Measurements from ENCODE around the gene BST1.
"Not testable (repeated sequence)": the region's sequence is repeated elsewhere in the genome, so short reads cannot be mapped to it uniquely, and the experiment has no call there.

BST1 gene

DNA sequence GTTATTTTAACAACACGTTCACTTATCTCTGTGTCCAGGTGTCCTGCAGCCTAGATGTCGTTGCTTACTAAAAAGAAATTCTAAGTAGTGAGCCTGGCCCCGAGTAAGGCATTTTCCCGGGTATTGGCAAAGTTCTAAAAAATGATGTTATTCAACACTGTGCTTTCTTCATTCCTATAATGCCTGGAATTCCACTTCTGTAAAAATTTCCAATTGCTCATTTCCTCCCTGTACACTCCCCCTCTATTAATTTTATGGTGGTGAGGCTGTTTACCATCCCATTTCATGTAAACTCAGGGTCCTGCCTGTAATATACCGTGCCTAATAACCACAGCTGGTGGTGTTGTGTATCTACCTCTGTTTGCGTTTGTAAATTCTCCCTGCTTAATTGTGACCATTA, 14.2 kb downstream of the BST1 start:
- Histone ChIP-seq H3K36me3 (ENCODE audit: control insufficient read depth, insufficient read depth, low read length) (no peaks in the 10 kb centered on the region), H3K4me1 (ENCODE audit: control insufficient read depth, insufficient read depth, low read length) (no peaks in the 10 kb centered on the region), H3K9ac (ENCODE audit: low read length) (no peak overlapping the region), H3K4me3 (ENCODE audit: low read length) (no peak overlapping the region), H3K9me3 (ENCODE audit: control insufficient read depth, low read length) (no peaks in the 10 kb centered on the region), H3K27me3 (ENCODE audit: control insufficient read depth, insufficient read depth, low read length) (no peaks in the 10 kb centered on the region)

DNA sequence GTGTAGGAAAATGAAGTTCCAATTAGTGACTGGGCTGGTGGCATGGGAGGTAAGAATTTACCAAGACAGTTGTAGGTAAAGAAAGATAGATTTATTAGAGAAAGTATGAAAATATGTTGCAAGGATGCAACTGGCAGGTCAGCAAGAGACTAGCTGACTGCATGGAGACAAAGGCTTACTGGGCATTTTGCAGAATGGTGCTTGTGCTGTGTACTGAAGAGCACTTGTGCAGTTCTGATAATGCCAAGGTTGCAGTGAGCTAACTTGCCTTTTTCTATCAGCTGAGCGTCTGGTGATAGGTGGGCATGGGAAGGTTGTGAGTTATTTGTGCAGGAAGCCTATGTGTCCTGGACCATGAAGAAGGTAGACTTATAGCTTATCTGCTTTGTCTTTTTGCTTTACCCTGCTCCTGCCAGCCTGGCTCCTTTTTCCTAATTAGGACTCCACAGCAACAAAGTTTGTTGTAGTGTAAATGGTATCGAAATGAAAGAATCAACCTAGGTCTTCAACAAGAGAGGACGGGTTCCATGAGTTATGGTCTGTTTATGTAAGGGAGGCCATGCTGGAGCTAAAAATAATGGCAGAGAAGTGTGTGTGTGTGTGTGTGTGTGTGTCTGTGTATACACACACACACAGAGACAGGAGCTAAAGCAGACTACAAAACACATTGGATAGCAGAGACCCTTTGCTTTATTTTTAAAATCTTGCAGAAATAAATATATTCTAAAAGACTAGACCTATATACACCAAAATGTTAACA, 15.0 kb downstream of the BST1 start:
- no peak overlapping the region for H3K4me3 ChIP-seq (ENCODE audit: low read length)
- no peaks in the 10 kb centered on the region for H3K4me1 ChIP-seq (ENCODE audit: control insufficient read depth, insufficient read depth, low read length)
- no peaks in the 10 kb centered on the region for H3K9me3 ChIP-seq (ENCODE audit: control insufficient read depth, low read length)
- no peak overlapping the region for H3K9ac ChIP-seq (ENCODE audit: low read length)
- H3K27me3 ChIP-seq (ENCODE audit: control insufficient read depth, insufficient read depth, low read length): no peaks in the 10 kb centered on the region
- H3K36me3 ChIP-seq (ENCODE audit: control insufficient read depth, insufficient read depth, low read length): no peaks in the 10 kb centered on the region

DNA sequence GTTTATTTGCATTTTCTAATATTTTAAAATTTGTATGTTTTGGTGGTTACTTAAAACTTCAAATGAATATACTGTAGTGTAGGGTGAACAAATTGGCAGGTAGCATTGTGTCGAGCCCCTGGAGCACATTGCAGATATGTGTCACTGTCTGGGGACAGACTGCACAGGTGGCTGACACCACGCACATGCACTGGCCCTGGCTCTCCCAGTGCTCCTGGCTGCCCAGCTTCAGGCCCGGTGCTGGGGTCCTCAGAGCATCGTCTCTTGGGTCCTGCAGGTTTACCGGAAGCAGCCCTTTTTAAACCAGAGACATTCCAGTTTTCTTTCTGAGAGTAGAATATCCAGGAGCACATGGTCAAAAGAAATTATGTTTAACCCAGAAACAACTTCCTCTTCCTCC, 15.6 kb downstream of the BST1 start:
- no peak overlapping the region for H3K4me3 ChIP-seq (ENCODE audit: low read length)
- no peak overlapping the region for H3K9ac ChIP-seq (ENCODE audit: low read length)
- no peaks in the 10 kb centered on the region for H3K36me3 ChIP-seq (ENCODE audit: control insufficient read depth, insufficient read depth, low read length)
- H3K27me3 ChIP-seq (ENCODE audit: control insufficient read depth, insufficient read depth, low read length): no peaks in the 10 kb centered on the region
- H3K4me1 ChIP-seq (ENCODE audit: control insufficient read depth, insufficient read depth, low read length): no peaks in the 10 kb centered on the region
- H3K9me3 ChIP-seq (ENCODE audit: control insufficient read depth, low read length): no peaks in the 10 kb centered on the region

DNA sequence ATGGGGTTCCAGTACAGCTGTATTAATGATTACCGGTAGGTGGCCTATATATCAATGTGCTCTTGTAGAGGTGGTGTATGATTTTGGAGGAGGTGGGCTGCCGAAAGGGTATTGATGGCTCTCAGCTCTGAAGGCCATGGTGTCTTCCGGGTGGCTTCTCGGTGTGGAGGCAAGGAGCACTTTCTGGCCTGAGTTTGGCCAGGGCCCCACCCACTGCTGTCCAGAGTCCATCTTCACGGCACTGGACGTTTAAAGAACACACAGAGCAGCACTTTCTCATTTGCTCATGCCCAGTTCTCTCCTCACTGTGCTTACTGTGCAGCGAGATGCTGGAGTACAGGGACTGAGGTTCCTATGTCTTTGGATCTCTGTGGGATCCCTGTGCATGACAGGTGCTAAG, 16.1 kb downstream of the BST1 start:
- Histone ChIP-seq H3K4me3 (ENCODE audit: low read length) (no peak overlapping the region), H3K4me1 (ENCODE audit: control insufficient read depth, insufficient read depth, low read length) (no peaks in the 10 kb centered on the region), H3K27me3 (ENCODE audit: control insufficient read depth, insufficient read depth, low read length) (no peaks in the 10 kb centered on the region), H3K36me3 (ENCODE audit: control insufficient read depth, insufficient read depth, low read length) (no peaks in the 10 kb centered on the region), H3K9ac (ENCODE audit: low read length) (no peak overlapping the region), H3K9me3 (ENCODE audit: control insufficient read depth, low read length) (no peaks in the 10 kb centered on the region)

DNA sequence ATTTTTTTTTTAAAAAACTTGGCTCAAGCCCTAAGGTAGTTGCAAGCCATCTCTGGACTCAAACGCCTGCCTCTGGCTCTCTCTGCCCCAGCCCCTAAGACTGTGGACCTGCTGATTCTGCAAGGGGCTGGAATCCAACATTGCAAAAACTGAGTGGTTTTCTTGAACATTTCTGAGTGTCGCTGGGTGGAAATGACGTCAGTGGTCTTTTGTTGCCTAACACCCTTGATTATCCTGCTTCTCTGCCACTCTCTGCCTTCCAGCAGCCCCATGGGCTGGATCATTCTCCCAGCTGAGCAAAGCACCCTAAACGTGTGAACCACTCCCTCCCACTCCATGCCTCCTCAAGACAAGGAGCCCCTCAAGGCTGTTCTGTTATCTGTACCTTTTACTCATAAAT, 16.6 kb downstream of the BST1 start:
- no peak overlapping the region for H3K4me3 ChIP-seq (ENCODE audit: low read length)
- H3K27me3 ChIP-seq (ENCODE audit: control insufficient read depth, insufficient read depth, low read length): no peaks in the 10 kb centered on the region
- no peak overlapping the region for H3K9ac ChIP-seq (ENCODE audit: low read length)
- no peaks in the 10 kb centered on the region for H3K36me3 ChIP-seq (ENCODE audit: control insufficient read depth, insufficient read depth, low read length)
- no peaks in the 10 kb centered on the region for H3K9me3 ChIP-seq (ENCODE audit: control insufficient read depth, low read length)
- H3K4me1 ChIP-seq (ENCODE audit: control insufficient read depth, insufficient read depth, low read length): no peaks in the 10 kb centered on the region

DNA sequence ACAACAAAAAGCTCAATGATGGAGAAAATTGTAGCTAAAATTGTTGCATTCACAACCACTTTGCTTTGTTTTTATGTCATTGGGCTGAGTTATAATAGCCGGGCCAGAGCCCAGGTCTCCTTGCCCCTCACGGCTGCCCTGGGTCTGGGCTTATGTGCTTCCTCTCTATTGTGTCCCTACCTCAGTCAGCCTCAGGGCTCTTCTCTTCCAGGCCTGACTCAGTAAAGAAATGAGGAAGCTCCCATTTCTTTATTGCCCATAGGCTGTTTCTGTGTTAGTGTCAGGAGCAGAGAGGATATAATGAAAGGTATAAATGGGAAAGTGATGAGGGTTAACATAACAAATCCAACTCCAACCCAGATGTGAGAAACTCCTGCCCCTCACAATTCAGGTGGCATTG, 18.0 kb downstream of the BST1 start:
- H3K4me1 ChIP-seq (ENCODE audit: control insufficient read depth, insufficient read depth, low read length): no peaks in the 10 kb centered on the region
- no peaks in the 10 kb centered on the region for H3K9me3 ChIP-seq (ENCODE audit: control insufficient read depth, low read length)
- H3K4me3 ChIP-seq (ENCODE audit: low read length): no peak overlapping the region
- no peaks in the 10 kb centered on the region for H3K27me3 ChIP-seq (ENCODE audit: control insufficient read depth, insufficient read depth, low read length)
- H3K36me3 ChIP-seq (ENCODE audit: control insufficient read depth, insufficient read depth, low read length): no peaks in the 10 kb centered on the region
- H3K9ac ChIP-seq (ENCODE audit: low read length): no peak overlapping the region

DNA sequence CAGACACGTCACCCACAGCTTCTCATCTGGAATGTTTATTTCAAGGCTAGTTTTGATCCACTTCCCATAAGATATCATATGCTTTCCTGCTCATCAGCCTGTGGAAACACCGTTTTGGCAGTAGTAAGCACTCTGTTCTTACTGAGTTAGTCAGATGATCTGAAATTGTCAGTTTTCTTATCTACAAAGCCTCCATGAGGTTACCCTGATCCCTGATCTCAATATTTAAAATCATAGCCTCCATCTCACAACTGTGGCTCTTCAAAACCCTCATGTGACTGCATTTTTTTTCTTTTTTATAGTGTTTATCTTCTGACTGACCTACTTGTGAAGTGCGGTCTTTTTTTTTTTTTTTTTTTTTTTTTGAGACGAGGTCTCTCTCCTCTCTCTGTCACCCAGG, 22.7 kb downstream of the BST1 start:
- no peak overlapping the region for H3K4me3 ChIP-seq (ENCODE audit: low read length)
- H3K36me3 ChIP-seq (ENCODE audit: control insufficient read depth, insufficient read depth, low read length): no peaks in the 10 kb centered on the region
- no peak overlapping the region for H3K9ac ChIP-seq (ENCODE audit: low read length)
- H3K27me3 ChIP-seq (ENCODE audit: control insufficient read depth, insufficient read depth, low read length): no peaks in the 10 kb centered on the region
- no peaks in the 10 kb centered on the region for H3K9me3 ChIP-seq (ENCODE audit: control insufficient read depth, low read length)
- no peaks in the 10 kb centered on the region for H3K4me1 ChIP-seq (ENCODE audit: control insufficient read depth, insufficient read depth, low read length)

DNA sequence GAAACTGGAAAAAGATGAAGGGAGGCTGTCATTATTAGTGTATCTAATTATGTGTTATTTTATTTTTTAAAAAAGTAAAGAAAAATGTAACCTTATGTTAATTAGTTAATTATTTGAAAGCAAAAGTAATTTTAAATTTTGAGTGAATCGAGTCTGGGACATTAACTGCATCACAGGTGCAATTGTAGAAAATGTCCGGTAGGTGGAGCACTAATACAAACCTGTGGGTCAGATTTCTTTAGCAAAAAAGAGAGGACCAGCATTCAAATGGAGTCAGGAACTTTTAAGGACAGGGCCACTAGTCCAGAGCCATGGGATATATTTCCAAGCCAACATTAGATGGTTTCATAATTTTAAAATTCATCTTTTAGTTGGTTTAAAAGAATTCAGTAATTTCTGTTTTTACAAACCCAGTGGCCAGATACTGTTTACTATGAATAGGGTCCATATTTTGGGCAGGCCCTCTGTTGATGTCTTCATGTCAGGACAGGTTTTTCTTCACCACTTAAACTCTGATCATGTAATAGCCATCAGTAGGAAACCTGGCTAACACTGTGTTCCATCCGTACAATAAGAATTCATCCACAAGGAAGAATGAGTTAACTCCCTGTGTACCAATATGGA, 27.2 kb downstream of the BST1 start:
- Histone ChIP-seq H3K36me3 (ENCODE audit: control insufficient read depth, insufficient read depth, low read length) (no peaks in the 10 kb centered on the region), H3K9ac (ENCODE audit: low read length) (no peak overlapping the region), H3K27me3 (ENCODE audit: control insufficient read depth, insufficient read depth, low read length) (no peaks in the 10 kb centered on the region)

DNA sequence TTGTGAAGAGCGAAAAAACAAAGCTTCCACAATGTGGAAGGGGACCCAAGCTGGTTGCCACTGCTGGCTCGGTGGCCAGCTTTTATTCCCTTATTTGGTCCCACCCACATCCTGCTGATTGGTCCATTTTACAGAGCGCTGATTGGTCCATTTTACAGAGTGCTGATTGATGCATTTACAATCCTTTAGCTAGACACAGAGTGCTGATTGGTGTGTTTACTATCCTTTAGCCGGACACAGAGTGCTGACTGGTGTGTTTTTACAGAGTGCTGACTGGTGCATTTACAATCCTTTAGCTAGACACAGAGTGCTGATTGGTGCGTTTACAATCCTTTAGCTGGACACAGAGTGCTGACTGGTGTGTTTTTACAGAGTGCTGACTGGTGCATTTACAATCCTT, 30.2 kb downstream of the BST1 start:
- H3K36me3 ChIP-seq (ENCODE audit: control insufficient read depth, insufficient read depth, low read length); H3K27me3 ChIP-seq (ENCODE audit: control insufficient read depth, insufficient read depth, low read length); H3K9ac ChIP-seq (ENCODE audit: low read length); H3K4me3 ChIP-seq (ENCODE audit: low read length); H3K9me3 ChIP-seq (ENCODE audit: control insufficient read depth, low read length); H3K4me1 ChIP-seq (ENCODE audit: control insufficient read depth, insufficient read depth, low read length): not testable (repeated sequence)

More for the DNA sequence above, 27.2 kb downstream of the BST1 start:
- Histone ChIP-seq H3K4me3 (ENCODE audit: low read length) (no peak overlapping the region), H3K9me3 (ENCODE audit: control insufficient read depth, low read length) (no peaks in the 10 kb centered on the region), H3K4me1 (ENCODE audit: control insufficient read depth, insufficient read depth, low read length) (no peaks in the 10 kb centered on the region)

DNA sequence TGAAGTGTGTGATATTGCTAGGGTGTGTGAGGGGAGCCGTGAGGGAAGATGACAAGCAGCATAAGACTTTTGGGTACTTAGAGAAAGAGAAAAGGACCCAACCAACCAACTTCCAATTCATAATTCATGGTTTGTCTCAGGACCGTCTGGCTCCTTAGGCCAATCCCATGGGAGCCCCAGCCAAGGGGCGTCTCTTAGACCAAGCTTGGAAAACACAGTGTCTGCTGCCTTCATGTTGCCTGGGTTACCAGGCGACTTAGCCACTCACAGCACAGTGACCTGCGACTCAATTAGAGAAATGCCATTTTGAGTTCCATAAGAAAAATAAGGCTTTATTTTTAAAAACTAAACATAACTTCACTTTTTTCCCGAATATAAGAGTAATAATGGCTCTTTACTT, 32.7 kb downstream of the BST1 start:
- Histone ChIP-seq H3K27me3 (ENCODE audit: control insufficient read depth, insufficient read depth, low read length) (no peaks in the 10 kb centered on the region), H3K36me3 (ENCODE audit: control insufficient read depth, insufficient read depth, low read length) (no peaks in the 10 kb centered on the region), H3K4me1 (ENCODE audit: control insufficient read depth, insufficient read depth, low read length) (no peaks in the 10 kb centered on the region), H3K9ac (ENCODE audit: low read length) (no peak overlapping the region), H3K9me3 (ENCODE audit: control insufficient read depth, low read length) (no peaks in the 10 kb centered on the region), H3K4me3 (ENCODE audit: low read length) (no peak overlapping the region)

DNA sequence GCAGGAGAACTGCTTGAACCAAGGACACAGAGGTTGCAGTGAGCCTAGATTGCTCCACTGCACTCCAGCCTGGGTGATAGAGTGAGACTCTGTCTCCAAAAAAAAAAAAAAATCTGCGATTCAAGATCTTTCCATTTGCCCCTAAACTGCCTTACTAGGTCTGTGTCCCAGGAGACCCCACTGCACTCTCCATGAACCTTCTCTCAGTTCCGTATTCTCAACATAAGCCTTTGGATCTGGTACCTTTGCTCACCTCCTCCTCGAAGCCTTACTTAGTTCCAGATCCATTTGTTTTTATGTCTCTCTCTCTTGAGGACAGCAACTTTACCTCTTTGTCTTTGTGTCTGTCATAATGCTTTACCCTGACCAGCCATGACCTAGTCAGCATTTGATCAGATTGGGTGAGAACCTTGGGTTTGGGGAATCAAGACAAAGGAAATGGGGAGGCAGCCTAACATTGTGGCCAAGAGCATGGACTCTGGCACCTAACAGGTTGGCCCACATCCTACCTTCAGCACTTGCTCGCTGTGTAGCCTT, 33.7 kb downstream of the BST1 start:
- Histone ChIP-seq H3K9ac (ENCODE audit: low read length) (no peak overlapping the region), H3K4me1 (ENCODE audit: control insufficient read depth, insufficient read depth, low read length) (no peaks in the 10 kb centered on the region), H3K4me3 (ENCODE audit: low read length) (no peak overlapping the region), H3K36me3 (ENCODE audit: control insufficient read depth, insufficient read depth, low read length) (no peaks in the 10 kb centered on the region), H3K9me3 (ENCODE audit: control insufficient read depth, low read length) (no peaks in the 10 kb centered on the region), H3K27me3 (ENCODE audit: control insufficient read depth, insufficient read depth, low read length) (no peaks in the 10 kb centered on the region)

DNA sequence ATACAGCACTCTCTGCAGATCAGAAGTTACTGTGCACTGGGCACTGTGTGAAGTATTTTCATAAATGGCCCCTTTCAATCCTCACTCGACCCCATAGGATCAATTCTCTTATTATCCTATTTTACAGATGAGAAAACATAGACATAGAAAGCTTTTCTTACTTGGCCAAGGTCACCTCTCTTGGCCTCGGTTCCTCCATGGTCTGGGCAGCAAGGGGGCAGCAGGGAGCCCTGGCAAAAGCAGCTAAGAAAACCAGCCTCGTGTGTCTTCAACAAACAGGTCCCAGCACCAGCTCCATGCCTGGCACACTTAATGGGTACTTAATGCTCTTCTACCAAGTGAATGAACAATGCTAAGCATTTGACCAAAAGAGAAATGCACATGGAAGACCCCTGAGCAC, 34.4 kb downstream of the BST1 start:
- H3K4me1 ChIP-seq (ENCODE audit: control insufficient read depth, insufficient read depth, low read length): no peaks in the 10 kb centered on the region
- H3K36me3 ChIP-seq (ENCODE audit: control insufficient read depth, insufficient read depth, low read length): no peaks in the 10 kb centered on the region
- no peaks in the 10 kb centered on the region for H3K9me3 ChIP-seq (ENCODE audit: control insufficient read depth, low read length)
- no peak overlapping the region for H3K4me3 ChIP-seq (ENCODE audit: low read length)
- H3K27me3 ChIP-seq (ENCODE audit: control insufficient read depth, insufficient read depth, low read length): no peaks in the 10 kb centered on the region
- no peak overlapping the region for H3K9ac ChIP-seq (ENCODE audit: low read length)

All from mucosa of stomach (tissue), 1 donor.